T-helper 2 cell treated with Interferon-gamma antibody and Interleukin-4, amounts not matched to agents 100 ng/mL and 5 ng/mL, for 36 hours (primary cell): ENCODE results near the gene RMDN3. TPM values are rescaled to one million over a fixed set of nuclear protein-coding genes. Genes with fewer than 3 reads are reported as not detected.

ENCODE experiments used
- intact Hi-C: fragments of 100-400 bp; cut with micrococcal nuclease; formaldehyde crosslinking; loops from one replicate; pipeline ENCODE4 v1.15.1; 2023
- total RNA-seq: library from RNA; stranded (reverse); gene quantifications from 2 replicates; pipeline ENCODE4 v1.2.3, GENCODE V29; 2022

Gene RMDN3
- 35.7 and 37.9 TPM in 2 replicates for total RNA-seq

- intact Hi-C loops: loop anchor here (1.0 to 2.0 kb wide), 5 partner anchors 9 to 186 kb away; partner anchors contain the start of genes DNAJC17, GCHFR, RAD51 and RPUSD2
Measured at GRCh38 chr15:40754883-40755811, at the start of gene RMDN3. RMDN3 (minus strand) TSS chr15:40755254; CDS start chr15:40754783, 471 bp downstream.

- intact Hi-C loops: no loop called here
Measured at GRCh38 chr15:40803688-40804087, 48.6 kb upstream of the RMDN3 start.

GRCh38 chr15:40803076-40803475 is 48.0 kb upstream of the RMDN3 start:
- intact Hi-C loops: no loop called here

GRCh38 chr15:40799523-40799922 is 44.5 kb upstream of the RMDN3 start:
- intact Hi-C loops: no loop called here

GRCh38 chr15:40796512-40796911 is 41.5 kb upstream of the RMDN3 start:
- intact Hi-C loops: no loop called here

GRCh38 chr15:40796041-40796440 is 41.0 kb upstream of the RMDN3 start:
- intact Hi-C loops: no loop called here

- intact Hi-C loops: no loop called here
Measured at GRCh38 chr15:40793216-40793989, 38.3 kb upstream of the RMDN3 start.

GRCh38 chr15:40792394-40792793 is 37.3 kb upstream of the RMDN3 start:
- intact Hi-C loops: no loop called here

GRCh38 chr15:40790718-40791117 is 35.7 kb upstream of the RMDN3 start:
- intact Hi-C loops: no loop called here

GRCh38 chr15:40789999-40790398 is 34.9 kb upstream of the RMDN3 start:
- intact Hi-C loops: no loop called here

- intact Hi-C loops: no loop called here
Measured at GRCh38 chr15:40789119-40789518, 34.1 kb upstream of the RMDN3 start.

GRCh38 chr15:40787991-40788390 is 32.9 kb upstream of the RMDN3 start:
- intact Hi-C loops: no loop called here

- intact Hi-C loops: no loop called here
Measured at GRCh38 chr15:40787344-40787841, 32.3 kb upstream of the RMDN3 start.

- intact Hi-C loops: no loop called here
Measured at GRCh38 chr15:40785814-40786213, 30.8 kb upstream of the RMDN3 start.

GRCh38 chr15:40785164-40785563 is 30.1 kb upstream of the RMDN3 start:
- intact Hi-C loops: no loop called here

GRCh38 chr15:40782609-40783227 is 27.7 kb upstream of the RMDN3 start:
- intact Hi-C loops: loop anchor here (1.0 to 5.0 kb wide), 5 partner anchors 36 to 263 kb away; no protein-coding TSS in a partner anchor

- intact Hi-C loops: no loop called here
Measured at GRCh38 chr15:40776537-40777141, 21.6 kb upstream of the RMDN3 start.

GRCh38 chr15:40775740-40776536 is 20.9 kb upstream of the RMDN3 start:
- intact Hi-C loops: no loop called here

GRCh38 chr15:40775007-40775406 is 20.0 kb upstream of the RMDN3 start:
- intact Hi-C loops: no loop called here

- intact Hi-C loops: no loop called here
Measured at GRCh38 chr15:40773902-40774301, 18.8 kb upstream of the RMDN3 start.
